ENCODE results near the gene MOV10. TPM values are rescaled to one million over a fixed set of nuclear protein-coding genes. Genes with fewer than 3 reads are reported as not detected.

Gene MOV10
- total and polyA plus RNA-seq, 2 of the 13 experiments (the other 11 are each of a cell fraction or from before 2014, with no cell fraction given): 56.4 to 58.2 TPM

GRCh38 chr1:112707221-112708001 is 33.0 kb downstream of the MOV10 start (continued):
- TF ChIP-seq ZMAT3 (CRISPR knock-in tag; conservative IDR thresholded peaks at IDR 0.05) (no peak), SIN3A (IDR thresholded peaks at IDR 0.05; ENCODE audit: borderline replicate concordance, low read depth, low read length) (peak; percentile 63; the same call in 1 of the 2 replicates), SRY (CRISPR knock-in tag; IDR thresholded peaks at IDR 0.05) (0 out of 2 replicates have a peak, but pooled peaks have one; percentile 17), ZNF292 (CRISPR knock-in tag; IDR thresholded peaks at IDR 0.05; ENCODE audit: borderline replicate concordance, low read depth) (0 out of 2 replicates have a peak, but pooled peaks have one; percentile 2), SPEN (CRISPR knock-in tag; IDR thresholded peaks at IDR 0.05; ENCODE audit: low read depth) (peak; percentile 62), ZSCAN21 (CRISPR knock-in tag; IDR thresholded peaks at IDR 0.05; ENCODE audit: borderline replicate concordance) (no peak), ZNF20 (CRISPR knock-in tag; IDR thresholded peaks at IDR 0.05) (no peak), ZBTB43 (CRISPR knock-in tag; conservative IDR thresholded peaks at IDR 0.05) (0 out of 2 replicates have a peak, but pooled peaks have one; percentile 32), SRF (IDR thresholded peaks at IDR 0.05; ENCODE audit: low read depth, low read length) (no peak), ZNF180 (CRISPR knock-in tag; IDR thresholded peaks at IDR 0.05; ENCODE audit: borderline replicate concordance, low read depth) (0 out of 2 replicates have a peak, but pooled peaks have one; percentile 61), ARNTL (CRISPR knock-in tag; IDR thresholded peaks at IDR 0.05) (no peak), ZBTB7B (CRISPR knock-in tag; IDR thresholded peaks at IDR 0.05) (peak; percentile 70), THAP11 (CRISPR knock-in tag; IDR thresholded peaks at IDR 0.05) (peak; percentile 59; the same call in 1 of the 2 replicates), POLR2AphosphoS5 (IDR thresholded peaks at IDR 0.05; ENCODE audit: low read depth, low read length) (peak; percentile 48; the same call in 1 of the 2 replicates), ZBTB46 (CRISPR knock-in tag; IDR thresholded peaks at IDR 0.05; ENCODE audit: borderline replicate concordance) (no peak), ZNF713 (CRISPR knock-in tag; IDR thresholded peaks at IDR 0.05) (0 out of 2 replicates have a peak, but pooled peaks have one; percentile 27), ZBED4 (CRISPR knock-in tag; IDR thresholded peaks at IDR 0.05; ENCODE audit: borderline replicate concordance) (peak; percentile 31; the same call in 1 of the 2 replicates)
- TF ChIP-seq, protein P1, sequence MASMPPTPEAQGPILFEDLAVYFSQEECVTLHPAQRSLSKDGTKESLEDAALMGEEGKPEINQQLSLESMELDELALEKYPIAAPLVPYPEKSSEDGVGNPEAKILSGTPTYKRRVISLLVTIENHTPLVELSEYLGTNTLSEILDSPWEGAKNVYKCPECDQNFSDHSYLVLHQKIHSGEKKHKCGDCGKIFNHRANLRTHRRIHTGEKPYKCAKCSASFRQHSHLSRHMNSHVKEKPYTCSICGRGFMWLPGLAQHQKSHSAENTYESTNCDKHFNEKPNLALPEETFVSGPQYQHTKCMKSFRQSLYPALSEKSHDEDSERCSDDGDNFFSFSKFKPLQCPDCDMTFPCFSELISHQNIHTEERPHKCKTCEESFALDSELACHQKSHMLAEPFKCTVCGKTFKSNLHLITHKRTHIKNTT (CRISPR knock-in tag; IDR thresholded peaks at IDR 0.05): no peak
